Stimulated activated CD8-positive, alpha-beta memory T cell treated with anti-CD3 and anti-CD28 coated beads, Interleukin-4, amount 100 ng/mL, for 4 hours (primary cell): Measurements from ENCODE around the gene LRRC59.
A peak's percentile ranks its signal among the peaks of the same experiment; 100 is the strongest.
"Not testable (repeated sequence)": the region's sequence is repeated elsewhere in the genome, so short reads cannot be mapped to it uniquely, and the experiment has no call there.

Source experiments
- DNase-seq, 2 donors: peaks; one replicate each; pipeline ENCODE4 v3.0.0-alpha.2; 2020; ENCODE audit warnings: low read depth in 2 of 2, low spot score in 1 of 2

The LRRC59 gene

DNA sequence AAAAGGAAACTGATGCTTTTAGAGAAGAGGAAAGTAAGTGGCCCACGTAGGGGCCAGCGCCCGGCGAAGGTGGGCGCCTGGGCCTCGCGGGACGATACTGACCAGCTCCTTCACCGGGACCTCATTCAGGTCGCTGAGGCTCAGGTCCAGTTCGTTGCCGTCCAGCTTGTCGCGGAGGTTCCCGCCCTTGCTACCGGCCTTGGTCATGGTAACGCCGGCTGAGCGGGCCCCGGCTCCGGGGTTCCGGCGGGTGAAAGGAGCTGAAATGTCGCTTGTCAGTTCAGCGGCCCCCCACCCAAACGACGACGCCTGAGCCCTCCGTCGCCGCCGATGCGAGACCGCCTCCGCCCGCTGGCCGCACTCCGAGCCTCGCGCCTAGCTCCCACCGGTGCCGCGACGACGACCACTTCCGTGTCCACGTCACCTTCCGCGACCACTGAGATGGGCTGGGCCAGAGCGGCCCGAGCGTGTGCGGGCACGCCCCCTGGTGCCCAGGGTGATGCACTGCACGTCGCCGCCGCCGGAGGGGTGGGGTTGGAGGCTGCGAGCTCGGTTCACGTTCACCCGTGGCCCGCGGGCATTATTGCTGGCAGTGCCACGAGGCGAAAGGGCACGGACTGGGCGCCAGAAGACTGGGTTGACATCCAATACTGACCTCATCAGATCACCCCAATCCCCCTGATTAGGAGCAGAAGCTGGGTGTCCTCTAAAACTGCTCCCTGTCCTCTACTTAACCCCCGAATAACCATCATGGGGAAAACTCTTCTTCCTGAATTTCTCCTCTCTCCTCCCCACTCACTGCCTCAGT is at the start of gene LRRC59:
Gene LRRC59, minus strand, starts transcription at position 413 of the 808 bp plus-strand sequence. Its CDS starts 206 bp downstream, at position 207.
- peak; percentile 84 to 86 for DNase-seq

DNA sequence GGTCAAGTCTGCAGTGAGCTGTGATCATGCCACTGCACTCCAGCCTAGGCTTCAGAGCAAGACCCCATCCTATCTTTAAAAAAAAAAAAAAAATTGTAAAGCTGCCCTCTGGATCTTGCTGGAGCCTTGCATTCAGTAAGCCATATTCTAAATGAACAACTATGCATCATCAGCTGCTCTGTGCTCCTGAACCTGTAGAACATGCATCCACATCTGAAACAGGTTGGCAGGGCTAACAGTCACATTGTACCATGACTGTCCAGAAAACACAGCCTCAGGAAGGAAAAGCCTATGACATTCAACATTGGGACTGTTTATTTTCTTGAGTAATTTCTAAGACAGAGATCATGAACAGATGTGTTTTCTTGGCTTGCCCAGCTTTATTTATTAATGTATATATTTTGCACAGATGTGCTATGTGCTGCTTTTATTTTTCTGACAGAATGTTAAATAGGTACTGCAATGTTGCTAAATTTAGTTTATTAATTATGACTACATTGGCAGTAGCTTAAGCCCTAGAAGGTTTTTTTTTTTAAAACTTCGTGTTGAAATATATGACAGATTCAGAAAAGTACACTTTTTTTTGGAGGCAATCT is 48.5 kb upstream of the LRRC59 start:
- DNase-seq = no peak

DNA sequence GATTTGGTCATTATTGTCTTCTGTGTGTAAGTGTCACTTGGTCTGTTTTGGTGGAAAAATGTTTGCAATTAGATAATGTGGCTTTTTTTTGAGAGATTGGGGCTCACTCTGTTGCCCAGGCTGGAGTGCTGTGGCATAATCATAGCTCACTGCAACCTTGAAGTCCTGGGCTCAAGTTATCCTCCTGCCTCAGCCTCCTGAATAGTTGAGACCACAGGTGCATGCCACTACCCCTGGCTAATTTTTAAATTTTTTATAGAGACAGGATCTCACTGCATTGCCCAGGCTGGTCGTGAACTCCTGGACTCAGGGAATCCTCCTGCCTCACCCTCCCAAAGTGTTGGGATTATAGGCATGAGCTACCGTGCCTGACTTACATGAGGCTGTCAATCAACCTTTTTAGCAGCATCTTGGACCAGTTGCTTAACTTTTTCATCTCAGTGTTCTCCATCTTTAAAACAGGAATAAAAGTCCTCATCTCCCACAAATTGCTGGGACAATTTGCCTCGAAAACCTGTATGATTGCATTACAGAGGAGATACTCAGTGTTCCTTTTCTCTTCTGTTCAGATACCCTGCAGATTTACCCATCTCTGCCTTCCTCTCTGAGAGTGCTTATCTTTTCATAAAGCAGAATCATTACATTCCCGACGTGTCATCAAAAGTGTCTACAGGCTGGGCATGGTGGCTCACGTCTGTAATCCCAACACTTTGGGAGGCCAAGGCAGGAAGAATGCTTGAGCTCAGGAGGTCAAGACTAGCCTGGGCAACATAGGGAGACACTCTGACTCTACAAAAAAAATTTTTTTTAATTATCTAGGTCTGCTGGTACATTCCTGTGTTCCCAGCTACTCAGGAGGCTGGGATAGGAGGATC is 47.8 kb upstream of the LRRC59 start:
- DNase-seq = no peak

DNA sequence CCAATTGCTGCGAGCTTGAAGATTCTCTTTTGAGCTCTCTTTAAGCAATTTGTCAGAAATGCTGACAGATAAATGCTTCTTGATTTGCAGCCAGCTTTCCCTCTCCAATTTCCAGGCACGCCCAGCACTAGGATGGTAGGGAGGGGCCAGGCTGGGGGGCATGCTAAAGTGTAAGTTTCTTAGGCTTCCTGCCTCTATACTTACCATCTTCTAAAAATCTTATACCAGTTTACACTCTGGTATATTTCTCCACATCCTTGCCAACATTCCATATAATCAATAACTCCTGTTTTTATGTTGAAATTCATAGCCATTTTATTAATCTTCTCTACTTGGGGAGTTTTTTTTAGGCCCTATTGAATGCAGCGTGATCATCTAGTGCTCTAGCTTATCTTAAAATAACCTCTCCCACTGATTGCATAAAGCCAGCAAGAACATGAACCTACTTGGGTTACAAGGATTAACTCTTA is 46.2 kb upstream of the LRRC59 start:
- no peak for DNase-seq

DNA sequence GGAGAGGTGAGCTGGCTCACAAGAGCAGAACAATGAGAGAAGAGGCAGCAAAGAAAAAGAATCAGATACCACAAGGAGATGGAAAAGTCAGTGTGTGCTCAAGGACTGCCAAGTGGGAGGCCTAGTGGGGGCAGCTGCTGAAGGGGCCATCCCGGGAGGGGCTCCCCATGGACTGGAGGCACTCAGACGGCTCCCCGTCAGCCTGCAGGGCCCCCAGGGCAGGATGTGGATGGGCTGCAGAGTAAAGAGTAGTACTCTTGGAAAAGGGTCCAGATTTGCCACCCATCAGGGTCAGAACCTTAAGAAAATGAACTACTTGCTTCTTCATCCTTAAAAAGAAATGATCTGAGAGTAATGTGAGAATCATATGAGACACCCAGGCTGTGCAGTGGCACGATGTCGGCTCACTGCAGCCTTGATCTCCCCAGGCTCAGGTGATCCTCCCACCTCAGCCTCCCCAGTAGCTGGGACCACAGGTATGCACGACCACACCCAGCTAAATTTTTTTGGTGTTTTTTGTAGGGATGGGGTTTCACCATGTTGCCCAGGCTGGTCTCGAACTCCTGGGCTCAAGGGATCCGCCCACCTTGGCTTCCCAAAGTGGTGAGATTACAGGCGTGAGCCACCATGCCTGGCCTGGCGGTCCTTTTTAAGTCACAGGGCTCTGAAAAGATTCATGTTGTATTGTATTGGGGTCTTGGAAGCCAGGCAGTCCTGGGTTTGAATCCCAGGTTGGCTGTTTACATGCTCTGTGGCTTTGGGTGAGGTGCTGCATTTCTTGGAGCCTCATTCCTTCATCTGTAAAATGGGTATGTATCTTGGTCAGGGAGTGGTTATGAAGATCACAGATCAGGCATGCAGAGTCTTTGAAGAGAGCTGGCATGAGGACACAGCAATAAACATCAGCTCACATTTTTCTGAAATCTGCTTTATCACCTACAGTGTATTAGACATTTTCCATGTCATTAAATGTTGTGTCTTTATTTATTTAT is 43.8 kb upstream of the LRRC59 start:
- no peak for DNase-seq

DNA sequence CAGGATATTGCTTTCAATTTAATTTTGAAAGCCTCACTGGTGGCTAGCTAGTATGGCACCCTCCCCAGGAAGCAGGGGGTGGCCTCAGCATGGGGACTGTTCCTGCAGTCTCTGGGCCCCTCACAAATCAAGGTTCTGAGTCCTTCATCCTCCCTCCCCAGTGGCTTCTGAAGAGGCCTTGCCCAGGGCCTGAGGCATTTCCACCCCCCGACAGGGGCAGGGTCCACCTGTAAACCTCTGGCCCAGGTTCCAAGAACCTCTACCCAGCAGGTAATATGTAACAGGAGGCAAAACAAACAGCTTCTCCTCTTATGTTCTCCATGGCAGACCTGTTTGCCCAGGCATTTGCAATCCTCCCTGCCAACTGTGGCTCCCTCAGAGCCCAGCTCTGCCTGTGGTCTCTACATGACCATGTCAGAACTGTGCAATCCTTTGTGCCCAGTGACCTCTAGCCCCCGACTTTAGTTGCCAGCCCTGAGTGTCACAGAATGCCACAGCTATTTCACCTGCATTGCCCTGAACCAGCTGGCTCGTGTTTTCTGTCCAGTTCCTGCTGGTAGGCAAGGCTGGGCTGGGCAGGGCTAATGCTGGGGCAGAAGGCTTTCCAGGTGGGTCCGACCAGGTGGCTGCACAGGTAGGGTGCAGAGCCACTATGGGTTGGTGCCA is 43.0 kb upstream of the LRRC59 start:
- DNase-seq = no peak

DNA sequence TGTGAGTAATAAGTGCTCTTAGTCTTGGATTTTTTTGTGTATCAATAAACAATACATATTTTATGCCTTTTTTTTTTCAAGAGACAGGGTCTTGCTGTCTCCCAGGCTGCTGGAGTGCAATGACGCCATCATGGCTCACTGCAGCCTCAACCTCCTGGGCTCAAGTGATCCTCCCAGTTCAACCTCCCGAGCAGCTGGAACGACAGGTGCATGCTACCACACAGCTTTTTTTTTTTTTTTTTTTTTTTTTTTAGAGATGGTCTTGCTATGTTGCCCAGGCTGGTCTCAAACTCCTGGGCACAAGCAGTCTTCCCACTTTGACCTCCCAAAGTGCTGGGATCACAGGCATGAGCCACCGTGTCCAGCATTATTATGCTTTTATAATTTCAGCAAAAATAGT is 41.7 kb upstream of the LRRC59 start:
- DNase-seq = no peak

DNA sequence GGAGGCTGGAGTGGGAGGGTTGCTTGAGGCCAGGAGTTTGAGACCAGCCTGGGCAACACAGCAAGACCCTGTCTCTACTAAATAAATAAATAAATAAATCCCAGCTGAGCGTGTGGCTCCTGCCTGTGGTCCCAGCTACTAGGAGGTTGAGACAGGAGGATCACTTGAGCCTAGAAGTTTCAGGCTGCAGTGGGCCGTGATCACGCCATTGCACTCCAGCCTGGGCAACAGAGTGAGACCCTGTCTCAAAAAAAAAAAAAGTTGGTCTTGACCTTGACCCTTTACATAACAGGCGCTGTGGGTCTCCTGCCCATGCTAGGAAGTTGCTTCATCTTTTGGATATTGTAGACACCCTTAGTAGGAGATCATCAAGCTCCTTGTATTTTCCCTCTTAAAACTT is 40.1 kb upstream of the LRRC59 start:
- no peak for DNase-seq

DNA sequence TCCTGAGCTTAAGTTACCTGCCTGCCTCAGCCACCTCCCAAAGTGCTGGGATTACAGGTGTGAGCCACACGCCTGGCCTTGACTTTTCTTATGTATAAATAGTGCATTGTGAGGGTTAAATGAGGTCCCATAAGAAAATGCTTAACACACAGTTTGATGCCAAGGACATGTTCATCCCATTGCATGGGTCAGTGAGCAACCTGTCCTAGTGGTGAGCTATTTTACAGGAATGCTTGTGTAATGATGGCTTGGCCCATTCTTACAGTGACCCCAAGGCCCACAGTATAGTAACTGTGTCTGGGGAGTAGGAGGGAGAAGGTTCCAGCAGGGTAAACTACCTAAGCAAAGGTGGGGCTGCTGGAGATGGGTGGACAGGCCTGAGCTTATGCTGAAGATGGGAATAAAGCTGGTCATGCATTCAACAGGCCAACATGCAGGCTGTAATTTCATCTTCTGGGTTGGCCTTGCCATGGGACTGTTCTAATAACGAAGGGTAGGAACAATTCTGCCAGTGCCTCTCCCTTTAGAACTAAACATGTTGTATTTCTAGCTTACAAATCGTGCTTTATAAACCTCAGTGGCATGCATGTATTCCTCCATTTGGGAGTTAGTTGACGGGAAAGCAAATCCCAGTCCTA is 34.9 kb upstream of the LRRC59 start:
- DNase-seq = no peak

DNA sequence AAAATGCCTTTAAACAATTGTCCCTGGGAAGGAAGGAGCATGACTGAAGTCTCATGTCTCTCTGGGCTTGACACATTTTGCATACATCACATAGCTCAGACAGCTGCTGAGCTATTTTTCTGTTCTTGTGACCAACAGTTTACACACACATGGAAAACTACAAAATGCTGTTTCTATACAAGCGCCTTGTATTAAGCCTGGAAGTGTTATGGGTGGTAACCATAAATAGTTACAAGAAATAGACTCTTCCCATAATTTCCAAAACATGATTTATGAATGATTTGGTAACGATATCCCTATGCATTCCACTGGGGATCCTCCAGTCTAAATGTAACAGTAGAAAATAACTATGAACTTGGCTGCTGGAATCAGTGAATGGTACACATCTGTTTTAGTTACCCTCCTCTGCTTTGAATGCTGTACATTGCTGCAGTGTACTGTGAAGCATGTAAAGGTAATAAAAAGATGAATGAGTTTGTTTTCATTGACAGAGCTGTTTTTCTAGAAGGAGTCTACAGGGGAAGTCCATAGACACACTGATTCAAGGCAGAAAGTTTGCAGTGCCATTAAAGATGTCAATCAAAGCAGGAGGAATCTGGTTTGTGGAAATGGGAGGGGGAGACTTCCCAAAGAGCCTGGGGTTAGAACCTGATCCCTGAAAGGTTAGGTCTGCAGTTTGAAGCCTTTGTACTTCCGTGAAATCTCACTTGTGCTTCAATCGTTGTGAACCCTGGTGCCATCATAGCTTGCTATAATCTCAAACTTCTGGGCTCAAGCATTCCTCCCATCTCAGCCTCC is 33.7 kb upstream of the LRRC59 start:
- no peak for DNase-seq

DNA sequence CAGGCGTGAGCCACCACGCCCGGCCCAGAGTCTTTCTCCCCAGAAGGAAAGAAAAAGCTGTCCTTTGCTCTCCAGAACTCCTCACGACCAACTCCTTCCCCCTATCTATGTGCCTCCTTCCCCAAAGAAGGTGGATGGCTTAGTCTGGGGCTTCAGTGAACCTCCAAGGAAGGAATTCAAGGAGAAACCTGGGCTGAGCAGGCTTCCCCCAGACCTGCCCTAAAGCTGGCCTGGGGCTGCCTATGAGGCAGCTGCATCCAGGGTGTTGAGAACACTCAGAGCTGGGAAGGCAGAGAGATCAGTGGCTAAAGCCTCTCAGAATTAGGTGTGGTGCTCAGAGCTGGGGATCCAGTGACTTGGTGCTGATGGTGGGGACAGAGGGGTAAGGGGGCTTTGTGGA is 32.5 kb upstream of the LRRC59 start:
- DNase-seq = no peak

DNA sequence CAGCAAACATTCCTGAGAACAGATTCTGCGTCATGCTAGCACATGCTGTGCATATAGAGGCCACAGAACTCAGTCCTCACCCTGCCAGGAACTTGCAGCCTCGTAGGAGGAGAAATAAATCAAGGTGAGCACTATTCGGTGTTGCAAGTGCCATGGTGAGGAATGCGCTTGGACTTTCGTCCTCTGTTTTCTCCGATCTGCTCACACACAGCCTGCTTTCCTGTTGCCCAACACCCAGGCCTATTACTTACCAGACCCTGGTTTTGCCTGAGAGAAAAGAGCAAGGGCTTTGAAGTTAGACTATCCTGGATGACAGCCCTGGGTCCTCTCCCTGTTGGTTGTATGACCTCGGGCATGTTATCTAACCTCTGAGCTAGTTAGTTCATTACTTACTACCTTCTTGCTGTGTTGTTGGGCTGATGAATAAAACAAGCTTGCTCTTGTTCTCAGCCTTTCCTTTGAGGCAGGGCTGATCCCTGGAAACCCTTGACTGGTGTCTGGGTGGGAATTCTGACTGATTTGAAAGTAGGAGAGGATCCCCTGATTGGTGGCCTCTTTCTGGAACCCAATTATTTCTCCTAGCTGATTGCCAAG is 31.6 kb upstream of the LRRC59 start:
- DNase-seq = no peak

DNA sequence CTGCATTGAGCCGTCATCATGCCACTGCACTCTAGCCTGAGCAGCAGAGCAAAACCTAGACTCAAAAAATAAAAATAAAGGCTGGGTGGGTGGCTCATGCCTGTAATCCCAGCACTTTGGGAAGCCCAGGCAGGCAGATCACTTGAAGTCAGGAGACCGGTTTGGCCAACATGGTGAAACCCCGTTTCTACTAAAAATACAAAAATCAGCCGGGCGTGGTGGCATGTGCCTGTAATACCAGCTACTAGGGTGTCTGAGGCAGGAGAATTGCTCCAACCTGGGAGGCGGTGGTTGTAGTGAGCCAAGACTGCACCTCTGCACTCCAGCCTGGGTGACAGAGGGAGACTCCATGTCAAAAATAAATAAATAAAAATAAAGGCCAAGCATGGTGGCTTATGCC is 30.8 kb upstream of the LRRC59 start:
- DNase-seq = not testable (repeated sequence)

DNA sequence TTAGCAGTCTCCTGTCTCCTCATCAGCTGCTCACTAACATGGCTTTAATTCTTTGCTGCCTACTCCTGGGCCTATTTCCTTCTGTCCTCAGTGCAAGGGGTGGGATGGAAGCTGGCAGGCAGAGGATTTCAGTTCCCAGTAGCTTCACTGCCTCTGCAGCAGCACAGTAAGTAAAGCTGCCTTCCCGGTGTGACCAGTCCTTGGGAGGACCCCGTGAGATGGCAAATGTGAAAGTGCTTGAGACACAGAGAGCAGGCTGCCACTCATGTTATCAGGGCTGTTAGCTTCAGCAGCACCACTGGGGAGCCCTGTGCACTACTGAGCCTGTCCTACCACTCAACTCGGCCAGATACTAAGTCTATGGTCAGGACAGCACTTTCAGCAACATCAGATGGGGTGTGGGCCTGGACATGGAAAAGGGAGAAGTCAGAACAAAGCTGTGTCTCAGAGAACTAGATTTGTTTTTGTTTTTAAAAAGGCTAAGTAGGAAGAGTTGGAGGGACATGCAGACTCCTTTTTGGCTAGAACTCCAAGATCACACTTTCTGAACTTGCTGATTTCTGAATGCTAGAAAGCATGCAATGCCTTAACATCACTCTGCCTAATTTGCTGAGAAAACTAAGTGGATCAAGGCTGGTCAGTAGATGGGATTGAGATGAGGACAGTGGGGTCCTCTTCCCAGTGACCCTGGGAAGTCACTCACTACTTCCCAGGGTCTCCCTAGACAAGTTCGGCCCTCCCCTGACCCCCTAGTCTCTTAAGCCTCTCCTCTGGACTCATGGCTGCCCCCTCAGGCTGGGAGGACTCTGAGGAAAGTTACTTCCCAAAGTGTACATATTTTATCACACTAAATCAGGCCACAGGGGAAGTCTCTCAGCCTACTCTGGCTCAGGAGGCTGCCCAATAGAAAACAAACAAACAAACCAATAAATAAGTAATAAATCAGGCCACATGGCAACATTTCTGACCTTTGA is 29.8 kb upstream of the LRRC59 start:
- no peak for DNase-seq

DNA sequence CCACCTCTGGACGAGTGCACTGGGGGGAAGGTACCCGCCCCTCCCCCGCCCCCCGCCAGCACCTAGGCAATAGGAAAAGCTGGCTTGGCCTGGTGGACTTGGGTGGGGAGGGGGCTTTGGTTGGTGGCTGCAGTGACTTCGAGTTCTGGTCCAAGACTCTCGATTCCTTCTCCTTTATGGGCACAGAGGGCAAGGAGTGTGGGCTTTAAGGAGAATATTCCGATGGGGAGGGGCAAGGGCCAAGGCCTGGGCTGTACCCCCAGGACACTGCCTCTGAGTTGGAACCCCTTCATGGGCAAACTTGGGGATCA is 29.1 kb upstream of the LRRC59 start:
- no peak for DNase-seq

DNA sequence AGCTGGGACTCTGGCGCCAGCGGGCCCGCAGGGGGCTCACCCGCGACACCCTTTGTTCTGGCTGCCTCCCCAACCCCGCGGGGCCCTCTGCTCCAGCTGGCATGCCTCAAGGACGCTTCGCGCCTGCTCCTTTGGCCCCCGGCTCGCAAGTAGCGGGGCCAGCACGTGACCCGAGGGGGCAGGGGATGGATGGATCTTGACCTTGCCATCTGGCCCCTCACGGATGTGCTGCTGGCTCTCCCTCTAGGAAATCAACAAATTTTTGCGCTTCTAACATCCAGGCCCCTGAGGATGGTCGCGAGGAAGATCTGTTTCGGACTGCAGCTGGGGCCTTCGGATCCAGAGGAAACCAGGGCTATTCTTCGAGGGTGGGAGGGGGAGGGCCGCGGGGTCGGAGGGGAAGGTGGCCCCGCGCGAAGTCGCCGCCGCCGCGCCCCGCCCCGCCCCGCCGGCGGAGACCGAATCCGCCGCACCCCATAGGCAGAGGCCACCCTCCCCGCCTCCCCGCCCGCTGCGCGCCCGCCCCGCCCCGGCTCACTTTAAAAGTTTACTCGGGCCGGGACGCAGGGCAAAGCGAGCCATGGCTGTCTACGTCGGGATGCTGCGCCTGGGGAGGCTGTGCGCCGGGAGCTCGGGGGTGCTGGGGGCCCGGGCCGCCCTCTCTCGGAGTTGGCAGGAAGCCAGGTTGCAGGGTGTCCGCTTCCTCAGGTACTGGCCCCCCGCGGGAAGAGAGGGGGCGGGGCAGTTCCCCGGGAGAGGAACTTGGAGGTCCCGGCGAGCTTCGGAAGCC is 28.6 kb upstream of the LRRC59 start, which contains the start of gene ACSF2:
Gene ACSF2, plus strand, starts transcription at position 537 of the 790 bp plus-strand sequence. Its CDS starts 44 bp downstream, at position 581.
- peak; percentile 30 to 32 for DNase-seq
